ENCODE measurements around the gene SCAND1. TPM values are rescaled to one million over a fixed set of nuclear protein-coding genes. Genes with fewer than 3 reads are reported as not detected.

The SCAND1 gene
- total RNA-seq, 4 donors from 2014 or later: 18.8 to 71.2 (median 55.0) TPM

DNA sequence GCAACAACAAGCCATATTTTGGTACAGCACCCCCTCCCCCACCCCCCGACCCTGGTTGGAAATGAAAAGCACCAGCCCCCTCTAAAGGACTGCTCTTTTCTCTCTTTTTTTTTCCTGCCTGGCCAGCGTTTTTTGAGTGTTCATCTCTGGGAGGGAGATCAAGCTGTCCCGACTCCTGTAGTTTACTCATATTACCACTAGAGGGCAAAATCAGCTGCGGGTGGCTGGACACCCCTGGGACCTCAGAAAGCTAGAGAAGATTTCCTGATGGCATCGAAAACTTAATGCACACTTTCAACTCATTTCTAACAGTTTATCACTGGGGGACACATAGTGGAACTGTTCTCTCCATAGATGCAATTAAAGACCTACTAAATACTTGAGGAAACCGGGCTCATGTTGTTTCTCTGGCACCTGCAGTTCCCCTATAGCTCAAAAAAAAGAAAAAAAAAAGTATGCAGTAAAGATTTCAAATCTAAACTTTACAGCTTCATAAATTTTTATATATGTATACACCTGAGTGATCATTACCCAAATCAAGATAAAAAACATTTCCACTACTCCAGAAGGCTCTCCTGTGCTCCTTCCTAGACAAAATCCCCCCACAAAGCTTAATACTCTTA lies 38.5 kb upstream of the SCAND1 start:
- TF ChIP-seq, protein P1, sequence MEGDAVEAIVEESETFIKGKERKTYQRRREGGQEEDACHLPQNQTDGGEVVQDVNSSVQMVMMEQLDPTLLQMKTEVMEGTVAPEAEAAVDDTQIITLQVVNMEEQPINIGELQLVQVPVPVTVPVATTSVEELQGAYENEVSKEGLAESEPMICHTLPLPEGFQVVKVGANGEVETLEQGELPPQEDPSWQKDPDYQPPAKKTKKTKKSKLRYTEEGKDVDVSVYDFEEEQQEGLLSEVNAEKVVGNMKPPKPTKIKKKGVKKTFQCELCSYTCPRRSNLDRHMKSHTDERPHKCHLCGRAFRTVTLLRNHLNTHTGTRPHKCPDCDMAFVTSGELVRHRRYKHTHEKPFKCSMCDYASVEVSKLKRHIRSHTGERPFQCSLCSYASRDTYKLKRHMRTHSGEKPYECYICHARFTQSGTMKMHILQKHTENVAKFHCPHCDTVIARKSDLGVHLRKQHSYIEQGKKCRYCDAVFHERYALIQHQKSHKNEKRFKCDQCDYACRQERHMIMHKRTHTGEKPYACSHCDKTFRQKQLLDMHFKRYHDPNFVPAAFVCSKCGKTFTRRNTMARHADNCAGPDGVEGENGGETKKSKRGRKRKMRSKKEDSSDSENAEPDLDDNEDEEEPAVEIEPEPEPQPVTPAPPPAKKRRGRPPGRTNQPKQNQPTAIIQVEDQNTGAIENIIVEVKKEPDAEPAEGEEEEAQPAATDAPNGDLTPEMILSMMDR (IDR thresholded peaks at IDR 0.05): peak; percentile 65 to 81 (median 74)
- TF ChIP-seq POLR2A (IDR thresholded peaks at IDR 0.05): no peak
- DNase-seq: peak; percentile 28 to 40
- Histone ChIP-seq H3K27ac (no peak overlapping the region), H3K4me3 (no peak overlapping the region), H3K36me3 (no peaks in the 10 kb centered on the region), H3K27me3 (no peaks in the 10 kb centered on the region), H3K9me3 (no peaks in the 10 kb centered on the region), H3K4me1 (no peaks in the 10 kb centered on the region)
- intact Hi-C loops (cut with DNase I; ENCODE audit: low total_unique reads): no loop called here

GRCh38 chr20:35991142-35991771 lies 37.0 kb upstream of the SCAND1 start:
- Histone ChIP-seq H3K27me3 (no peaks in the 10 kb centered on the region), H3K9me3 (no peaks in the 10 kb centered on the region), H3K4me1 (no peaks in the 10 kb centered on the region), H3K4me3 (no peak overlapping the region), H3K27ac (no peak overlapping the region), H3K36me3 (no peaks in the 10 kb centered on the region)
- TF ChIP-seq, protein P1 (IDR thresholded peaks at IDR 0.05): peak in 1 of 4 experiments; percentile 5
- TF ChIP-seq POLR2A (IDR thresholded peaks at IDR 0.05): no peak
- intact Hi-C loops (cut with DNase I; ENCODE audit: low total_unique reads): no loop called here
- DNase-seq: no peak

- TF ChIP-seq, protein P1 (IDR thresholded peaks at IDR 0.05): no peak
- TF ChIP-seq POLR2A (IDR thresholded peaks at IDR 0.05): no peak
- no peaks in the 10 kb centered on the region for H3K36me3 ChIP-seq
- no peak overlapping the region for H3K27ac ChIP-seq
- intact Hi-C loops (cut with DNase I; ENCODE audit: low total_unique reads): no loop called here
- no peak overlapping the region for H3K4me3 ChIP-seq
- H3K9me3 ChIP-seq: no peaks in the 10 kb centered on the region
- H3K27me3 ChIP-seq: no peaks in the 10 kb centered on the region
- H3K4me1 ChIP-seq: no peaks in the 10 kb centered on the region
- no peak for DNase-seq
Measured at GRCh38 chr20:35988910-35989463, 34.7 kb upstream of the SCAND1 start.

GRCh38 chr20:35985806-35986205 lies 31.5 kb upstream of the SCAND1 start:
- TF ChIP-seq, protein P1 (IDR thresholded peaks at IDR 0.05): no peak
- TF ChIP-seq POLR2A (IDR thresholded peaks at IDR 0.05): no peak

DNA sequence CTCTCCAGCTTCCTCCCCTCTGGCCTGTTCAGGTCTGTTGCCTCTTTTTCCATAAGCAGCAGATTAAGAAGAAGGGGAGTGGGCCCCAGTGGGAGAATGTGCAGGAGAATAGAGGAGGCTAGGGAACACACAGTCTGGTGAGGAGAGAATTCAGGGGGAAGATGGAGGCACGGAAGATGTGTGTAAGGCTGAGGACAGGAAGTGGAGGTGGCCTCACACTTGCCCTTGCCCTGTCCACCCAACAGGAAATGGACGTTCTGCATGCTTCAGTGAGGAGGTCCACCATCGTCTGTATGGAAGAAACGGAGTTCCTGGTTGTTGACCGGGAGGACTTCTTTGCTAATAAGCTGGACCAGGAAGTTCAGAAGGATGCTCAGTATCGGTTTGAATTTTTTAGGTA lies 30.1 kb upstream of the SCAND1 start:
- DNase-seq: no peak
- Histone ChIP-seq H3K36me3 (no peaks in the 10 kb centered on the region), H3K4me1 (no peaks in the 10 kb centered on the region), H3K27me3 (no peaks in the 10 kb centered on the region), H3K4me3 (no peak overlapping the region), H3K27ac (no peak overlapping the region), H3K9me3 (no peaks in the 10 kb centered on the region)
- intact Hi-C loops (cut with DNase I; ENCODE audit: low total_unique reads): no loop called here
- TF ChIP-seq, protein P1 (IDR thresholded peaks at IDR 0.05): no peak
- TF ChIP-seq POLR2A (IDR thresholded peaks at IDR 0.05): no peak

More at GRCh38 chr20:35985806-35986205, 31.5 kb upstream of the SCAND1 start:
- Histone ChIP-seq H3K27ac (no peak overlapping the region), H3K27me3 (no peaks in the 10 kb centered on the region), H3K9me3 (no peaks in the 10 kb centered on the region), H3K36me3 (no peaks in the 10 kb centered on the region), H3K4me3 (no peak overlapping the region), H3K4me1 (no peaks in the 10 kb centered on the region)
- intact Hi-C loops (cut with DNase I; ENCODE audit: low total_unique reads): no loop called here
- DNase-seq: no peak

Data from uterus (tissue), 4 donors.